GM10266 (cell line): ENCODE data around the gene MLLT3.

Source experiments
- DNase-seq: peaks from one replicate; pipeline ENCODE4 v3.0.0; 2012; ENCODE audit errors: extremely low spot score
- TF ChIP-seq, protein P1 (sequence below): IDR thresholded peaks from 2 replicates; pipeline ENCODE4 v1.5.1; 2012; ENCODE audit warnings: mild to moderate bottlenecking, low read depth; ENCODE audit not compliant: control insufficient read depth, insufficient read depth; ENCODE audit errors: missing control alignments

MLLT3 gene

DNA sequence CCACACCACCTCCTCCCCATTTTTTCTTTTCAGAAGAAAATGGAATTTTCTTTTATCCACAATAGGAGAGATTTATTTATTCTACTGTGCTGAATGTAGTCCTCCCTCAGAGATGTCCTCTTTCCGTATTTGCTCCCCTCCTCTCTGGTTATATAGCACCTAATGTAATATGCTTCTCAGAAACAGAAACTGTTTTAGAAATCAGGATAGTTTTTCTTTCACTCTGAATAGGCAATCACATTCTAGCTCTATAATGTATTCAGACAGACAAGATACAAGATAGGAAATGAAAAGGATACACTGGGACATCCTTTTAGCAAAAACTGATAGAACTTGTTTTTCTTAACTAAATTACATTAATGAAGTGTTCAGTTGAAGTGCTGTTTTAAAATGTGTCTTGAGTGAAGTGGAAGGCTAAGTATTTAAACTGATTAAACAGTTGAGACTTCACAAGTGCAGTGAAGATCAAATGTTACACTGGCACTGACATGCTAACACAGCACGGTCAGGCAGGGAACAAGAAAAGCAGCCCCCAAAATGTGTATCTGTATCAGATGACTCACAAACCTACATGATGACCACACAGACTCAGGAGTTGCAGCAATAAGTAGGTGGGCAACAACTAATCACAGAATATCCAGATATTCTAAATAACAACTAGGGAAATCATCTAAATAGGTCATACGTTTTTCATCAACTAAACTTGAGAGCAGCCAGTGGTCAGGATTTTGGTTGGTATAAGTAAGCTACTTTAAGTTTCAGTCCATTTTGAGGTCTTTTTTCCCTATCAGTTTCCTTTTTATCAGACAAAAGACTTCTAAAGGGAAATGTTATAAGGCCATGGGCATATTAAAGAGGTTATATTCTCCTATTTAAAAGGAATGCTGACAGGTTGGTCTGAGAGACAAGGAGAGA, 260.4 kb downstream of the MLLT3 start:
- DNase-seq, result no peak
- TF ChIP-seq, protein P1, sequence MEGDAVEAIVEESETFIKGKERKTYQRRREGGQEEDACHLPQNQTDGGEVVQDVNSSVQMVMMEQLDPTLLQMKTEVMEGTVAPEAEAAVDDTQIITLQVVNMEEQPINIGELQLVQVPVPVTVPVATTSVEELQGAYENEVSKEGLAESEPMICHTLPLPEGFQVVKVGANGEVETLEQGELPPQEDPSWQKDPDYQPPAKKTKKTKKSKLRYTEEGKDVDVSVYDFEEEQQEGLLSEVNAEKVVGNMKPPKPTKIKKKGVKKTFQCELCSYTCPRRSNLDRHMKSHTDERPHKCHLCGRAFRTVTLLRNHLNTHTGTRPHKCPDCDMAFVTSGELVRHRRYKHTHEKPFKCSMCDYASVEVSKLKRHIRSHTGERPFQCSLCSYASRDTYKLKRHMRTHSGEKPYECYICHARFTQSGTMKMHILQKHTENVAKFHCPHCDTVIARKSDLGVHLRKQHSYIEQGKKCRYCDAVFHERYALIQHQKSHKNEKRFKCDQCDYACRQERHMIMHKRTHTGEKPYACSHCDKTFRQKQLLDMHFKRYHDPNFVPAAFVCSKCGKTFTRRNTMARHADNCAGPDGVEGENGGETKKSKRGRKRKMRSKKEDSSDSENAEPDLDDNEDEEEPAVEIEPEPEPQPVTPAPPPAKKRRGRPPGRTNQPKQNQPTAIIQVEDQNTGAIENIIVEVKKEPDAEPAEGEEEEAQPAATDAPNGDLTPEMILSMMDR, result no peak

DNA sequence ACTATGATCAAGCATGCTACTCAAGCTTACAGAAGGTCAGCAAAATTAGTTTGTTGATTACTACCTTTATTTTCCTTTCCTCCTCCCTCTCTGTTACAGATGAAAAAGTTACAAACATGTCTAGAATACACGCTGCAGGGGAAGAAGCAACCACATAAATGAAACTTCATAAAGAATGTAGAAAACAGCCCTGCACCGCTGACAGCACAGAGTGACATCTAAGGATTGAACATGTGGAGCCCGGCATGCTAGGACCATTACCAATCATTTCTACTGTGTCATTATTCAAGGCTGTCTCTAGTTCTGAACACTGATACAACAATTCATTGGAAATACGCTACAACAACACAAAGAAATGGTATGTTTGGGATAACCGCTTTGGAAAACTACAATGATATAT, 261.1 kb downstream of the MLLT3 start:
- TF ChIP-seq, protein P1, result no peak

DNA sequence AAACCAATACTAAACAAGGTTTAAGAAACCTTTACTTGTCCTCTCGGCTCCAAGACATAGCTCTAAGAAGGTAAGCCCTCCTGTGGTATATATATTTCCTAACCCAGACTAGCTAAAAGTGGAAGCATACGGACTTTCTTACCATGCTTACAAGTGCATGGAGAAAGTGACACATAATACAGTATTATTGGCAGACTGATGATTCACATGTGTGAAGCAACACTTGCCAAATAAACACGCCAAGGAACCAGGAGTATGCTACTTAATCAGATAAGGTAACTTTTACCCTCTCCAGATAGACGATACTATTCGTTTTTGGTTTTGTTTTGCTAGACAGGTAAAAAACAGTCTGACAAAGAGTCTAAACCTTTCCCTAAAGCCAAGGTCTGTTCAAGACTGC, 264.1 kb downstream of the MLLT3 start:
- TF ChIP-seq, protein P1, result no peak
- no peak for DNase-seq

More for the DNA sequence above, 261.1 kb downstream of the MLLT3 start:
- DNase-seq, result no peak

DNA sequence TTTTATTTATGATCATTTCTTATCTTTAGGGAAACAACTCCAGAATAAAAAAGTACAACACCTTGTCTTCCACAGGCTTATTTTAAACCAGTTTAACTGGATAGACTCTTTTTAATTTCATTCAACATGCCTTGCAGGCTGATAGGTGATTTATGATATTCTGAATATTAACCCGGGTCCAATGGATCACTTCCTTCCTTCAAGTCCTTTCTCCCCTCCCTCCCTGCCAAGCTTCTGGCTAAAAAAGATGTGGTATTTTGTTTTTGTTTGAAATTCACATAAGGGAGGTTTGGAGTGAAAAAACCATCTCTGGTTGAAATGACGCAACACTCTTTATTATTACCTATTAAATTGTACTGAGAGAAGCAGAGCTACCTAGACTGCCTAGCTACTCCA, 265.3 kb downstream of the MLLT3 start:
- TF ChIP-seq, protein P1, result no peak

GRCh38 chr9:20356403-20357036, 265.8 kb downstream of the MLLT3 start:
- peak; percentile 50 for DNase-seq
- TF ChIP-seq, protein P1, result peak; percentile 86

More for the DNA sequence above, 265.3 kb downstream of the MLLT3 start:
- no peak for DNase-seq

DNA sequence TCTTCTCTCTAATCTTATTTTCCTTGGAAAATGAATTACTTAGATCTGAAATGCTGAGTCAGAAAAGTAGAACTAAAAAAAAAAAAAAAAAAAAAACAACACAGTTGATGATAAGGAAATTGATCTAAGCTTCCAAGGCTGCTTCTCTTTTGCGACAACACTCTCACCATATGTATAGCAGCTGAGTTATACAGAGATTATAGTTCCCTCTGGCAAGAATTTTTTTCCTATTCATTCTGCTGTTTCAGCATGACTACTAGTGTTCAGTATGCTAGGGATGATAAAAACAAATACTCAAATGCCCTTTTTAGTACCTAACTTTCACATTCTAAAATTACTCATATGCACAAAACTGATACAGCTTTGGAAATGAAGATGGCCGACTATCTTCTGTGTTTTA, 267.3 kb downstream of the MLLT3 start:
- no peak for DNase-seq
- TF ChIP-seq, protein P1, result no peak
